H1 (cell line): ENCODE results near the gene UBR1. TPM values are rescaled to one million over a fixed set of nuclear protein-coding genes. Genes with fewer than 3 reads are reported as not detected.

Experiments used
- EGR1 ChIP-seq: IDR thresholded peaks from 2 replicates; pipeline ENCODE4 v1.6.1; 2011; ENCODE audit warnings: low read depth, low read length, borderline replicate concordance
- EZH2 ChIP-seq: fragments of 200-600 bp; sonication (generic); IDR thresholded peaks from 2 replicates; pipeline ENCODE4 v1.7.1; 2012; ENCODE audit warnings: low read depth, mild to moderate bottlenecking, moderate library complexity, low read length, inconsistent platforms; ENCODE audit not compliant: severe bottlenecking
- KDM1A ChIP-seq: fragments of 200-600, 300-600 bp; sonication (generic); IDR thresholded peaks from 2 replicates; pipeline ENCODE4 v1.7.1; 2016; ENCODE audit warnings: mild to moderate bottlenecking, low read length, borderline replicate concordance
- MAFK ChIP-seq: IDR thresholded peaks from 2 replicates; pipeline ENCODE4 v1.6.1; 2012; ENCODE audit warnings: low read depth, mild to moderate bottlenecking, improper control_type of control experiment, low read length
- RAD21 ChIP-seq, 2 experiments: IDR thresholded peaks in 1 of 2; conservative IDR thresholded peaks in 1 of 2; 2 replicates each; pipeline ENCODE4 v1.6.1; 2011; ENCODE audit warnings: low read depth in 2 of 2, low read length in 2 of 2, improper control_type of control experiment in 1 of 2, inconsistent platforms in 1 of 2, mild to moderate bottlenecking in 1 of 2, moderate library complexity in 1 of 2
- SIRT6 ChIP-seq: IDR thresholded peaks from one replicate; pipeline ENCODE4 v1.7.1; 2012; ENCODE audit warnings: low read length, inconsistent platforms
- SP4 ChIP-seq: IDR thresholded peaks from 2 replicates; pipeline ENCODE4 v1.6.1; 2012; ENCODE audit warnings: low read length, inconsistent platforms
- polyA plus RNA-seq, 7 experiments: library from polyadenylated mRNA; depleted of rRNA in 3 of 7; stranded (reverse) in 5 of 7; unstranded in 2 of 7; fragments of >200 nt in 5 of 7; fragments of 200-250 nt in 2 of 7; gene quantifications; 1 replicate in 5 of 7; 2 replicates in 1 of 7; 4 replicates in 1 of 7; pipeline versions ENCODE4 v1.2.1 to v1.2.3, GENCODE V29; 2011 to 2013; ENCODE audit warnings: missing spikeins in 2 of 7, mixed read lengths in 2 of 7
- total RNA-seq: library from RNA; stranded (reverse); fragmentation: NEBNext Ultra II Directional; extraction: Animal tissue kit (Norgen Biotek cat#: 25700); gene quantifications from 2 replicates; pipeline ENCODE4 v1.2.1, GENCODE V29; 2021
- TF ChIP-seq, protein P1 (sequence below): fragments of 300-600 bp; sonication (generic); IDR thresholded peaks from 2 replicates; pipeline ENCODE4 v1.7.1; 2012; ENCODE audit warnings: low read length, moderate library complexity, mild to moderate bottlenecking, inconsistent platforms; ENCODE audit not compliant: insufficient replicate concordance
- TF ChIP-seq, protein P2 (sequence below): IDR thresholded peaks from 2 replicates; pipeline ENCODE4 v1.6.1; 2012; ENCODE audit warnings: low read length, inconsistent platforms

UBR1 gene
- total and polyA plus RNA-seq, 2 of the 8 experiments (the other 6 are each of a cell fraction or from before 2014, with no cell fraction given), result 3.7 to 18.7 TPM

DNA sequence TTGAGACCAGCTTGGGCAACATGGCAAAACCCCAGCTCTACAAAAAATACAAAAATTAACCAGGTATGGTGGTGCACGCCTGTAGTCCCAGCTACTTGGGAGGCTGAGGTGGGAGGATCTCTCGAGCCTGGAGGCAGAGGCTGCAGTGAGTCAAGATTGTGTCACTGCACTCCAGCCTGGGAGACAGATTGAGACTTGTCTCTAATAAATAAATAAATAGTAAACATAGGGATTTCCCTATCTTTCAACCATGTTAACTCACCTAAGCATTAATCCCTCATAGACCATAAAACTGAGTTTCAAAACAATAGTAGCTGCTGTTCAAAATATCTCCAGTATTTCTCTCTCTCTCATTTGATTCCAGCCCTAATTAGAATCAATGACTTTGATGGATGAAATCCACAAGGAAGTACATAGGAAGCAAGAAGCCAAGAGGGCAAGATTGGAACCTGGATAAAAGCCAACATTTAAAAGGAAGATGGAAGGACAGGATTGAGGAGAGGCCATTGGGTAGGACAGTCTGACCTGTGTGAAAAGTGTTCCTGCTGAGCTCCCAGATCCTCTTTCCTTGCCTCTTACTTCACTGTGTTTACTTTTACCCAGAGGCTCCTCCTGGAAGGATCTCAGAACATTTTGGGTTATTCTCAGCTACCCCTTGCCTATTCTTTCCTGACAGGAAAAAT is 172.9 kb downstream of the UBR1 start (continued):
- TF ChIP-seq, protein P1, sequence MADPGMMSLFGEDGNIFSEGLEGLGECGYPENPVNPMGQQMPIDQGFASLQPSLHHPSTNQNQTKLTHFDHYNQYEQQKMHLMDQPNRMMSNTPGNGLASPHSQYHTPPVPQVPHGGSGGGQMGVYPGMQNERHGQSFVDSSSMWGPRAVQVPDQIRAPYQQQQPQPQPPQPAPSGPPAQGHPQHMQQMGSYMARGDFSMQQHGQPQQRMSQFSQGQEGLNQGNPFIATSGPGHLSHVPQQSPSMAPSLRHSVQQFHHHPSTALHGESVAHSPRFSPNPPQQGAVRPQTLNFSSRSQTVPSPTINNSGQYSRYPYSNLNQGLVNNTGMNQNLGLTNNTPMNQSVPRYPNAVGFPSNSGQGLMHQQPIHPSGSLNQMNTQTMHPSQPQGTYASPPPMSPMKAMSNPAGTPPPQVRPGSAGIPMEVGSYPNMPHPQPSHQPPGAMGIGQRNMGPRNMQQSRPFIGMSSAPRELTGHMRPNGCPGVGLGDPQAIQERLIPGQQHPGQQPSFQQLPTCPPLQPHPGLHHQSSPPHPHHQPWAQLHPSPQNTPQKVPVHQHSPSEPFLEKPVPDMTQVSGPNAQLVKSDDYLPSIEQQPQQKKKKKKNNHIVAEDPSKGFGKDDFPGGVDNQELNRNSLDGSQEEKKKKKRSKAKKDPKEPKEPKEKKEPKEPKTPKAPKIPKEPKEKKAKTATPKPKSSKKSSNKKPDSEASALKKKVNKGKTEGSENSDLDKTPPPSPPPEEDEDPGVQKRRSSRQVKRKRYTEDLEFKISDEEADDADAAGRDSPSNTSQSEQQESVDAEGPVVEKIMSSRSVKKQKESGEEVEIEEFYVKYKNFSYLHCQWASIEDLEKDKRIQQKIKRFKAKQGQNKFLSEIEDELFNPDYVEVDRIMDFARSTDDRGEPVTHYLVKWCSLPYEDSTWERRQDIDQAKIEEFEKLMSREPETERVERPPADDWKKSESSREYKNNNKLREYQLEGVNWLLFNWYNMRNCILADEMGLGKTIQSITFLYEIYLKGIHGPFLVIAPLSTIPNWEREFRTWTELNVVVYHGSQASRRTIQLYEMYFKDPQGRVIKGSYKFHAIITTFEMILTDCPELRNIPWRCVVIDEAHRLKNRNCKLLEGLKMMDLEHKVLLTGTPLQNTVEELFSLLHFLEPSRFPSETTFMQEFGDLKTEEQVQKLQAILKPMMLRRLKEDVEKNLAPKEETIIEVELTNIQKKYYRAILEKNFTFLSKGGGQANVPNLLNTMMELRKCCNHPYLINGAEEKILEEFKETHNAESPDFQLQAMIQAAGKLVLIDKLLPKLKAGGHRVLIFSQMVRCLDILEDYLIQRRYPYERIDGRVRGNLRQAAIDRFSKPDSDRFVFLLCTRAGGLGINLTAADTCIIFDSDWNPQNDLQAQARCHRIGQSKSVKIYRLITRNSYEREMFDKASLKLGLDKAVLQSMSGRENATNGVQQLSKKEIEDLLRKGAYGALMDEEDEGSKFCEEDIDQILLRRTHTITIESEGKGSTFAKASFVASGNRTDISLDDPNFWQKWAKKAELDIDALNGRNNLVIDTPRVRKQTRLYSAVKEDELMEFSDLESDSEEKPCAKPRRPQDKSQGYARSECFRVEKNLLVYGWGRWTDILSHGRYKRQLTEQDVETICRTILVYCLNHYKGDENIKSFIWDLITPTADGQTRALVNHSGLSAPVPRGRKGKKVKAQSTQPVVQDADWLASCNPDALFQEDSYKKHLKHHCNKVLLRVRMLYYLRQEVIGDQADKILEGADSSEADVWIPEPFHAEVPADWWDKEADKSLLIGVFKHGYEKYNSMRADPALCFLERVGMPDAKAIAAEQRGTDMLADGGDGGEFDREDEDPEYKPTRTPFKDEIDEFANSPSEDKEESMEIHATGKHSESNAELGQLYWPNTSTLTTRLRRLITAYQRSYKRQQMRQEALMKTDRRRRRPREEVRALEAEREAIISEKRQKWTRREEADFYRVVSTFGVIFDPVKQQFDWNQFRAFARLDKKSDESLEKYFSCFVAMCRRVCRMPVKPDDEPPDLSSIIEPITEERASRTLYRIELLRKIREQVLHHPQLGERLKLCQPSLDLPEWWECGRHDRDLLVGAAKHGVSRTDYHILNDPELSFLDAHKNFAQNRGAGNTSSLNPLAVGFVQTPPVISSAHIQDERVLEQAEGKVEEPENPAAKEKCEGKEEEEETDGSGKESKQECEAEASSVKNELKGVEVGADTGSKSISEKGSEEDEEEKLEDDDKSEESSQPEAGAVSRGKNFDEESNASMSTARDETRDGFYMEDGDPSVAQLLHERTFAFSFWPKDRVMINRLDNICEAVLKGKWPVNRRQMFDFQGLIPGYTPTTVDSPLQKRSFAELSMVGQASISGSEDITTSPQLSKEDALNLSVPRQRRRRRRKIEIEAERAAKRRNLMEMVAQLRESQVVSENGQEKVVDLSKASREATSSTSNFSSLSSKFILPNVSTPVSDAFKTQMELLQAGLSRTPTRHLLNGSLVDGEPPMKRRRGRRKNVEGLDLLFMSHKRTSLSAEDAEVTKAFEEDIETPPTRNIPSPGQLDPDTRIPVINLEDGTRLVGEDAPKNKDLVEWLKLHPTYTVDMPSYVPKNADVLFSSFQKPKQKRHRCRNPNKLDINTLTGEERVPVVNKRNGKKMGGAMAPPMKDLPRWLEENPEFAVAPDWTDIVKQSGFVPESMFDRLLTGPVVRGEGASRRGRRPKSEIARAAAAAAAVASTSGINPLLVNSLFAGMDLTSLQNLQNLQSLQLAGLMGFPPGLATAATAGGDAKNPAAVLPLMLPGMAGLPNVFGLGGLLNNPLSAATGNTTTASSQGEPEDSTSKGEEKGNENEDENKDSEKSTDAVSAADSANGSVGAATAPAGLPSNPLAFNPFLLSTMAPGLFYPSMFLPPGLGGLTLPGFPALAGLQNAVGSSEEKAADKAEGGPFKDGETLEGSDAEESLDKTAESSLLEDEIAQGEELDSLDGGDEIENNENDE, result no peak
- no peak for TF ChIP-seq KDM1A
- TF ChIP-seq, protein P2, sequence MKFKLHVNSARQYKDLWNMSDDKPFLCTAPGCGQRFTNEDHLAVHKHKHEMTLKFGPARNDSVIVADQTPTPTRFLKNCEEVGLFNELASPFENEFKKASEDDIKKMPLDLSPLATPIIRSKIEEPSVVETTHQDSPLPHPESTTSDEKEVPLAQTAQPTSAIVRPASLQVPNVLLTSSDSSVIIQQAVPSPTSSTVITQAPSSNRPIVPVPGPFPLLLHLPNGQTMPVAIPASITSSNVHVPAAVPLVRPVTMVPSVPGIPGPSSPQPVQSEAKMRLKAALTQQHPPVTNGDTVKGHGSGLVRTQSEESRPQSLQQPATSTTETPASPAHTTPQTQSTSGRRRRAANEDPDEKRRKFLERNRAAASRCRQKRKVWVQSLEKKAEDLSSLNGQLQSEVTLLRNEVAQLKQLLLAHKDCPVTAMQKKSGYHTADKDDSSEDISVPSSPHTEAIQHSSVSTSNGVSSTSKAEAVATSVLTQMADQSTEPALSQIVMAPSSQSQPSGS, result no peak
- no peak for TF ChIP-seq EZH2
- TF ChIP-seq EGR1, result no peak
- TF ChIP-seq SIRT6, result no peak
- no peak for TF ChIP-seq RAD21 (IDR thresholded peaks at IDR 0.05 in 1 of 2, conservative IDR thresholded peaks at IDR 0.05 in 1 of 2; ENCODE audit: low read depth in 2 of 2, low read length in 2 of 2)
- TF ChIP-seq MAFK, result no peak
- TF ChIP-seq SP4, result no peak
